ENCODE results near the gene COL11A2. TPM values are rescaled to one million over a fixed set of nuclear protein-coding genes. Genes with fewer than 3 reads are reported as not detected.
A peak's percentile ranks its signal among the peaks of the same experiment; 100 is the strongest.

Gene COL11A2
- 3.4 TPM for total RNA-seq

GRCh38 chr6:33192105-33192646 is at the start of gene COL11A2:
Gene COL11A2 (minus strand): TSS chr6:33192467. CDS start chr6:33192240, 227 bp downstream.

GRCh38 chr6:33208091-33208967 is 16.1 kb upstream of the COL11A2 start, which contains the start of gene RING1:
Gene RING1 (plus strand): TSS chr6:33208500. CDS start chr6:33208823, 323 bp downstream.

GRCh38 chr6:33204415-33205190 is 12.3 kb upstream of the COL11A2 start, which contains the start of gene HSD17B8:
Gene HSD17B8 (plus strand): TSS chr6:33204655. CDS start chr6:33204669, 14 bp downstream.

GRCh38 chr6:33200219-33201146 is 8.2 kb upstream of the COL11A2 start, which contains the start of the genes RXRB and SLC39A7:
Gene RXRB (minus strand): TSS chr6:33200665. CDS start chr6:33200476, 189 bp downstream.
Gene SLC39A7 (plus strand): TSS chr6:33200867. CDS start chr6:33201246, 379 bp downstream.

Small RNAs within 50 kb of the gene (small RNA-seq; reads per million reads assigned to genes)
- gene MIR219A1 (ENCODE audit: low replicate concordance) (1.3 reads per million, percentile 74 among the genes with 10 or more reads in this experiment), gene RNY4P10 (ENCODE audit: low replicate concordance) (0.52 reads per million, percentile 46 among the genes with 10 or more reads in this experiment)

Other genes with a start within 250 kb of the COL11A2 start
- gene HLA-DMA, start 239.4 kb downstream of the COL11A2 start, total RNA-seq: 1.6 TPM
- gene BRD2, start 223.9 kb downstream of the COL11A2 start, total RNA-seq: 124 TPM
- 0.31 TPM for gene HLA-DOA, start 182.9 kb downstream of the COL11A2 start, total RNA-seq
- gene HLA-DPA1, start 118.8 kb downstream of the COL11A2 start, total RNA-seq: 0.94 TPM
- gene HLA-DPB1, start 116.5 kb downstream of the COL11A2 start, total RNA-seq: 1.9 TPM
- gene RXRB, start 8.2 kb upstream of the COL11A2 start, total RNA-seq: 33.2 TPM
- 36.9 TPM for gene SLC39A7, start 8.4 kb upstream of the COL11A2 start, total RNA-seq
- 4.4 TPM for gene HSD17B8, start 12.2 kb upstream of the COL11A2 start, total RNA-seq
- 21.9 TPM for gene RING1, start 16.0 kb upstream of the COL11A2 start, total RNA-seq
- 47.6 TPM for gene VPS52, start 79.4 kb upstream of the COL11A2 start, total RNA-seq
- 3,808 TPM for gene RPS18, start 79.6 kb upstream of the COL11A2 start, total RNA-seq
- gene B3GALT4, start 84.7 kb upstream of the COL11A2 start, total RNA-seq: 12.8 TPM
- 39.4 TPM for gene WDR46, start 96.8 kb upstream of the COL11A2 start, total RNA-seq
- 18.5 TPM for gene PFDN6, start 97.1 kb upstream of the COL11A2 start, total RNA-seq
- 22.8 TPM for gene RGL2, start 106.5 kb upstream of the COL11A2 start, total RNA-seq
- 12.2 TPM for gene TAPBP, start 121.6 kb upstream of the COL11A2 start, total RNA-seq
- 24.7 TPM for gene ZBTB22, start 125.3 kb upstream of the COL11A2 start, total RNA-seq
- gene DAXX, start 130.5 kb upstream of the COL11A2 start, total RNA-seq: 25.0 TPM
- 7.8 TPM for gene KIFC1, start 199.4 kb upstream of the COL11A2 start, total RNA-seq
- gene PHF1, start 218.5 kb upstream of the COL11A2 start, total RNA-seq: 32.9 TPM
- gene CUTA, start 225.6 kb upstream of the COL11A2 start, total RNA-seq: 59.8 TPM
- gene SYNGAP1, start 227.6 kb upstream of the COL11A2 start, total RNA-seq: 48.8 TPM